Sigmoid colon (tissue), 7 donors: ENCODE results near the gene APOBEC2. TPM values are rescaled to one million over a fixed set of nuclear protein-coding genes. Genes with fewer than 3 reads are reported as not detected.
A peak's percentile ranks its signal among the peaks of the same experiment; 100 is the strongest.

ENCODE experiments used
- DNase-seq: peaks from one replicate; pipeline ENCODE4 v3.0.0-alpha.2; 2019
- H3K27ac ChIP-seq, 4 donors: fragments of 200-600 bp; sonication (generic); one replicate each; pipeline ENCODE4 v1.5.1; 2016 to 2019; ENCODE audit warnings: mild to moderate bottlenecking in 1 of 4
- H3K27me3 ChIP-seq, 3 donors: fragments of 200-600 bp; sonication (generic); one replicate each; pipeline ENCODE4 v1.5.1; 2019; ENCODE audit warnings: mild to moderate bottlenecking in 1 of 3
- H3K36me3 ChIP-seq, 4 donors: fragments of 200-600 bp; sonication (generic); one replicate each; pipeline ENCODE4 v1.5.1; 2016 to 2019
- H3K4me1 ChIP-seq, 4 donors: fragments of 200-600 bp; sonication (generic); one replicate each; pipeline ENCODE4 v1.5.1; 2017 to 2019
- H3K4me3 ChIP-seq, 4 donors: fragments of 200-600 bp; sonication (generic); one replicate each; pipeline ENCODE4 v1.5.1; 2017 to 2019; ENCODE audit warnings: mild to moderate bottlenecking in 2 of 4, moderate library complexity in 1 of 4
- H3K9me3 ChIP-seq, 4 donors: fragments of 200-600 bp in 3 of 4; sonication (generic) in 3 of 4; one replicate each; pipeline versions ENCODE4 v1.5.1 to v1.6.1; 2013 to 2019
- CTCF ChIP-seq, 4 experiments: fragments of 450-650 bp in 3 of 4; fragments of 200-600 bp in 1 of 4; IDR thresholded peaks; one replicate each; pipeline ENCODE4 v1.5.1; 2016 to 2019; ENCODE audit warnings: antibody characterized with exemption in 4 of 4, mild to moderate bottlenecking in 3 of 4, moderate library complexity in 2 of 4
- EP300 ChIP-seq, 4 donors: sonication (generic); formaldehyde crosslinking; IDR thresholded peaks; one replicate each; pipeline ENCODE4 v1.6.1; 2017; ENCODE audit warnings: antibody characterized with exemption in 4 of 4
- POLR2A ChIP-seq, 2 donors: fragments of 450-650 bp; IDR thresholded peaks; one replicate each; pipeline ENCODE4 v1.6.1; 2016; ENCODE audit warnings: antibody characterized with exemption in 2 of 2, mild to moderate bottlenecking in 2 of 2, moderate library complexity in 2 of 2
- POLR2AphosphoS5 ChIP-seq, 4 donors: sonication (generic); formaldehyde crosslinking; IDR thresholded peaks; one replicate each; pipeline ENCODE4 v1.6.1; 2017; ENCODE audit warnings: antibody characterized with exemption in 4 of 4
- WGBS, 2 donors: extraction: QIAGEN DNeasy Blood & Tissue Kit; methylation state at CpG; one replicate each; pipeline ENCODE4 v1.1.7; 2013; 5-methylcytosine and 5-hydroxymethylcytosine counted together
- intact Hi-C: fragments of 100-400 bp; cut with DNase I; formaldehyde crosslinking; loops from one replicate; pipeline ENCODE4 v1.15.1; 2023
- polyA plus RNA-seq, 3 donors: library from polyadenylated mRNA; stranded (reverse); fragments of 200-250 nt; gene quantifications; one replicate each; pipeline ENCODE4 v1.2.3, GENCODE V29; 2013
- total RNA-seq, 4 donors: library from RNA; depleted of rRNA; stranded (reverse); fragments of >200 nt; gene quantifications; one replicate each; pipeline ENCODE4 v1.1.0, GENCODE V29; 2016
- donor health status: healthy with polysubstance abuse.
- donor health status: Bipolar disorder and iron deficiency.
- donor health status: healthy.

Gene APOBEC2
- total and polyA plus RNA-seq, 7 donors: 0.20 to 1.1 (median 0.68) TPM; not detected in 2

GRCh38 chr6:41092421-41093140 is 39.6 kb downstream of the APOBEC2 start:
- Histone ChIP-seq H3K27me3 (no peaks in the 10 kb centered on the region), H3K27ac (no peak overlapping the region), H3K4me3 (no peak overlapping the region), H3K4me1 (no peaks in the 10 kb centered on the region), H3K36me3 (peaks cover 23 to 95% (median 45%) of the 10 kb centered on the region in 4 donors), H3K9me3 (no peaks in the 10 kb centered on the region)
- no peak for DNase-seq
- intact Hi-C loops: no loop called here
- 94 to 96% methylated on average over 4 of the region's 4 CpGs for WGBS, 2 donors
- TF ChIP-seq CTCF (IDR thresholded peaks at IDR 0.05): peak in 1 of 4 experiments; percentile 13
- no peak for TF ChIP-seq POLR2AphosphoS5 (IDR thresholded peaks at IDR 0.05)
- TF ChIP-seq EP300 (IDR thresholded peaks at IDR 0.05): no peak

GRCh38 chr6:41093729-41094128 is 40.7 kb downstream of the APOBEC2 start:
- Histone ChIP-seq H3K4me1 (no peaks in the 10 kb centered on the region), H3K9me3 (no peaks in the 10 kb centered on the region), H3K27ac (no peak overlapping the region), H3K4me3 (no peak overlapping the region), H3K27me3 (no peaks in the 10 kb centered on the region), H3K36me3 (peaks cover 31 to 98% (median 47%) of the 10 kb centered on the region in 4 donors)
- no peak for DNase-seq
- WGBS, 2 donors: 93 to 95% methylated on average over 6 of the region's 6 CpGs
- intact Hi-C loops: no loop called here
- TF ChIP-seq POLR2A (IDR thresholded peaks at IDR 0.05): no peak
- no peak for TF ChIP-seq EP300 (IDR thresholded peaks at IDR 0.05)
- no peak for TF ChIP-seq POLR2AphosphoS5 (IDR thresholded peaks at IDR 0.05)
- TF ChIP-seq CTCF (IDR thresholded peaks at IDR 0.05): no peak

GRCh38 chr6:41097467-41098090 is 44.6 kb downstream of the APOBEC2 start:
- WGBS, 2 donors: 86 to 89% methylated on average over 5 of the region's 5 CpGs
- H3K27ac ChIP-seq: no peak overlapping the region
- H3K9me3 ChIP-seq: no peaks in the 10 kb centered on the region
- no peak overlapping the region for H3K4me3 ChIP-seq
- TF ChIP-seq CTCF (IDR thresholded peaks at IDR 0.05): no peak
- no peak for TF ChIP-seq EP300 (IDR thresholded peaks at IDR 0.05)
- no peak for TF ChIP-seq POLR2A (IDR thresholded peaks at IDR 0.05)
- no peak for TF ChIP-seq POLR2AphosphoS5 (IDR thresholded peaks at IDR 0.05)
- intact Hi-C loops: no loop called here
- peaks cover 24 to 84% (median 40%) of the 10 kb centered on the region in 4 donors for H3K36me3 ChIP-seq
- no peak for DNase-seq
- H3K4me1 ChIP-seq: no peaks in the 10 kb centered on the region
- no peaks in the 10 kb centered on the region for H3K27me3 ChIP-seq

- H3K4me1 ChIP-seq: no peaks in the 10 kb centered on the region
- H3K4me3 ChIP-seq: no peak overlapping the region
- intact Hi-C loops: no loop called here
- no peak for DNase-seq
- no peak overlapping the region for H3K27ac ChIP-seq
- 83 to 91% methylated on average over 3 of the region's 3 CpGs for WGBS, 2 donors
- no peaks in the 10 kb centered on the region for H3K27me3 ChIP-seq
- TF ChIP-seq POLR2A (IDR thresholded peaks at IDR 0.05) (no peak), CTCF (IDR thresholded peaks at IDR 0.05) (no peak), EP300 (IDR thresholded peaks at IDR 0.05) (no peak), POLR2AphosphoS5 (IDR thresholded peaks at IDR 0.05) (no peak)
- H3K36me3 ChIP-seq: peaks cover 17 to 77% (median 36%) of the 10 kb centered on the region in 4 donors
- H3K9me3 ChIP-seq: no peaks in the 10 kb centered on the region
Observed at GRCh38 chr6:41098366-41098765, 45.4 kb downstream of the APOBEC2 start.
